Endothelial cell of umbilical vein (primary cell): ENCODE data around the gene ESPNL. TPM values are rescaled to one million over a fixed set of nuclear protein-coding genes. Genes with fewer than 3 reads are reported as not detected.
A peak's percentile ranks its signal among the peaks of the same experiment; 100 is the strongest.

Experiments
- BruUV-seq: library from RNA; stranded (reverse); fragments of 400-500 nt; replicated peaks from 2 replicates; lab custom pipeline; 2021; lab: Mats Ljungman, UMichigan
- CTCF ChIA-PET: fragments of 300-600, 350-600 bp; sonication (Branson Sonifier 250); formaldehyde crosslinking; loops from one replicate; lab custom pipeline; 2021; ENCODE audit warnings: antibody characterized with exemption, inconsistent platforms; lab: Charles Lee
- POLR2A ChIA-PET: fragments of 300-600, 350-600 bp; sonication (Branson Sonifier 250); formaldehyde crosslinking; loops from one replicate; lab custom pipeline; 2021; ENCODE audit warnings: antibody characterized with exemption, inconsistent platforms; lab: Charles Lee
- DNase-seq: peaks from one replicate; pipeline ENCODE4 v3.0.0-alpha.2; 2011; ENCODE audit warnings: low read depth, low spot score
- FAIRE-seq: peaks from 2 replicates; lab custom pipeline; 2011; peaks lifted over from hg19 to GRCh38; lab: Jason Lieb, UNC
- H2AFZ ChIP-seq: 2 replicates; pipeline ENCODE4 v1.6.0; 2012; ENCODE audit warnings: low read depth, low read length, control low read depth, inconsistent platforms
- H3K27ac ChIP-seq: 2 replicates; pipeline ENCODE4 v1.5.1; 2011; ENCODE audit warnings: low read depth, mild to moderate bottlenecking, control low read depth, low read length, moderate library complexity; ENCODE audit not compliant: insufficient read depth
- H3K27me3 ChIP-seq, 2 experiments: 2 replicates each; pipeline versions ENCODE4 v1.6.0 to v1.6.1; 2011; ENCODE audit warnings: low read length in 2 of 2, mixed read lengths in 1 of 2; ENCODE audit not compliant: control insufficient read depth in 2 of 2, insufficient read depth in 2 of 2
- H3K36me3 ChIP-seq, 2 experiments: 2 replicates in 1 of 2; 3 replicates in 1 of 2; pipeline ENCODE4 v1.5.1; 2011; ENCODE audit warnings: low read length in 2 of 2, mild to moderate bottlenecking in 1 of 2, moderate library complexity in 1 of 2; ENCODE audit not compliant: control insufficient read depth in 2 of 2, insufficient read depth in 2 of 2; ENCODE audit errors: extremely low read depth in 1 of 2
- H3K4me1 ChIP-seq: 3 replicates; pipeline ENCODE4 v1.5.1; 2011; ENCODE audit warnings: mild to moderate bottlenecking, low read length; ENCODE audit not compliant: control insufficient read depth, insufficient read depth; ENCODE audit errors: extremely low read depth
- H3K4me2 ChIP-seq: 2 replicates; pipeline ENCODE4 v1.6.1; 2011; ENCODE audit warnings: low read length, control low read depth, mixed read lengths; ENCODE audit not compliant: insufficient read depth
- H3K4me3 ChIP-seq, 3 experiments: fragments of 200-600 bp in 1 of 3; sonication (generic), shearing (Covaris generic) in 1 of 3; replicated peaks in 1 of 3; 2 replicates each; pipeline ENCODE4 v1.5.1; 2011 to 2016; ENCODE audit warnings: control low read depth in 3 of 3, low read length in 3 of 3, mild to moderate bottlenecking in 2 of 3, inconsistent platforms in 1 of 3, low read depth in 1 of 3, moderate library complexity in 1 of 3; ENCODE audit not compliant: insufficient read depth in 1 of 3
- H3K79me2 ChIP-seq: 2 replicates; pipeline ENCODE4 v1.6.0; 2012; ENCODE audit warnings: low read length, inconsistent platforms; ENCODE audit not compliant: control insufficient read depth, insufficient read depth
- H3K9ac ChIP-seq: replicated peaks from 2 replicates; pipeline ENCODE3; 2011; ENCODE audit warnings: low read length, control low read depth; ENCODE audit not compliant: insufficient read depth; ENCODE audit errors: extremely low read depth
- H3K9me1 ChIP-seq: replicated peaks from 3 replicates; pipeline ENCODE4 v1.6.0; 2011; ENCODE audit warnings: mild to moderate bottlenecking, low read length; ENCODE audit not compliant: control insufficient read depth, insufficient read depth; ENCODE audit errors: extremely low read depth
- H3K9me3 ChIP-seq: replicated peaks from 2 replicates; pipeline ENCODE4 v1.5.1; 2012; ENCODE audit warnings: low read length, inconsistent platforms; ENCODE audit not compliant: control insufficient read depth, insufficient read depth
- H4K20me1 ChIP-seq: replicated peaks from 2 replicates; pipeline ENCODE3; 2011; ENCODE audit warnings: mild to moderate bottlenecking, low read length; ENCODE audit not compliant: control insufficient read depth, insufficient read depth; ENCODE audit errors: extremely low read depth
- EZH2 ChIP-seq: IDR thresholded peaks from 2 replicates; pipeline ENCODE4 v1.6.1; 2012; ENCODE audit warnings: borderline replicate concordance, low read depth, mild to moderate bottlenecking, moderate library complexity, low read length, inconsistent platforms; ENCODE audit not compliant: severe bottlenecking
- FOS ChIP-seq: IDR thresholded peaks from 2 replicates; pipeline ENCODE4 v1.6.1; 2011; ENCODE audit warnings: mild to moderate bottlenecking, low read length, moderate library complexity, borderline replicate concordance; ENCODE audit not compliant: insufficient read depth
- GATA2 ChIP-seq: IDR thresholded peaks from 2 replicates; pipeline ENCODE4 v1.7.0; 2011; ENCODE audit warnings: low read depth, mild to moderate bottlenecking, moderate library complexity, mixed read lengths, low read length; ENCODE audit not compliant: insufficient read length, insufficient read depth
- JUN ChIP-seq: IDR thresholded peaks from 2 replicates; pipeline ENCODE4 v1.6.1; 2011; ENCODE audit warnings: borderline replicate concordance, low read depth; ENCODE audit not compliant: insufficient read length, insufficient read depth
- MYC ChIP-seq: IDR thresholded peaks from one replicate; pipeline ENCODE4 v1.6.1; 2011; ENCODE audit warnings: mild to moderate bottlenecking, low read depth, low read length
- POLR2A ChIP-seq: IDR thresholded peaks from 2 replicates; pipeline ENCODE4 v1.6.1; 2012; ENCODE audit warnings: low read depth, mild to moderate bottlenecking, control low read depth, low read length
- POLR2AphosphoS5 ChIP-seq: IDR thresholded peaks from 2 replicates; pipeline ENCODE4 v1.6.1; 2012; ENCODE audit warnings: low read depth, mild to moderate bottlenecking, control low read depth, low read length, moderate library complexity; ENCODE audit not compliant: insufficient read depth
- dilution Hi-C: fragments of 300-500 bp; cut with MboI; formaldehyde crosslinking; loops from one replicate; pipeline ENCODE4 v1.15.0; 2019; ENCODE audit warnings: low sequenced_read_pairs; ENCODE audit not compliant: extremely low pct_ligation_motif_present
- intact Hi-C: fragments of 100-400 bp; cut with micrococcal nuclease; formaldehyde crosslinking; loops from one replicate; pipeline ENCODE4 v1.10.0; 2022
- polyA plus RNA-seq, 4 experiments: library from polyadenylated mRNA; depleted of rRNA in 3 of 4; stranded (reverse) in 3 of 4; unstranded in 1 of 4; fragments of >200 nt; gene quantifications; 2 replicates each; pipeline versions ENCODE4 v1.2.1 to v1.2.3, GENCODE V29; 2011 to 2012; ENCODE audit warnings: missing spikeins in 1 of 4
- total RNA-seq: library from RNA; stranded (reverse); gene quantifications from 2 replicates; pipeline ENCODE4 v1.2.3, GENCODE V29; 2021
- TF ChIP-seq, protein P1 (sequence below), 2 donors: IDR thresholded peaks; 1 replicate in 1 of 2; 2 replicates in 1 of 2; pipeline ENCODE4 v1.5.1; 2011; ENCODE audit warnings: low read length in 2 of 2, mild to moderate bottlenecking in 2 of 2, moderate library complexity in 2 of 2, control low read depth in 1 of 2, inconsistent platforms in 1 of 2, low read depth in 1 of 2; ENCODE audit not compliant: insufficient read depth in 1 of 2; ENCODE audit errors: extremely low read depth in 1 of 2
- TF ChIP-seq, protein P2 (sequence below): IDR thresholded peaks from 2 replicates; pipeline ENCODE4 v1.6.1; 2011; ENCODE audit not compliant: insufficient read depth, insufficient read length

ESPNL gene
- total and polyA plus RNA-seq, 2 donors (not counting 3 experiments of a cell fraction or from before 2014, with no cell fraction given): not detected

DNA sequence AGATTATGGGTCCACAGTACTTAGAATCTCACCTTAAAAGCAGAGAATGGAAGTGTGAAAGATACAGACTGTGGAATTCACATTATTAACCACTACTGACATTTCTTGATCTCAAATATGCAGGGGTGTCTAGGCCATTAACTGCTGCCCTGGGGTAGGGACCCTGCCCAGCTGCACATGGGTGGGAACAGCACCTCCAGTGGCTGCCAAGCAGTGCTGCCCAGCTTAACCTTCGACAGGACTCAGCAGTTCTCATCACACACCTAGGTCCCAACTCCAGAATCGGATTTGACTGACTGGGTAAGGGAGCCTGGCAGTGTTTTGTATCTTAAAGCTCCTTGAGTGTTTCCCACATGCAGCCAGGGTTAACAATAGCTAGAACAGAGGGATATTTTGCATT lies 73.6 kb downstream of the ESPNL start:
- intact Hi-C loops: no loop called here
- Histone ChIP-seq H3K27ac (no peak overlapping the region), H3K4me1 (peaks cover 27% of the 10 kb centered on the region), H3K27me3 (no peaks in the 10 kb centered on the region), H3K4me2 (no peak overlapping the region), H3K4me3 (no peak overlapping the region), H3K9me3 (no peaks in the 10 kb centered on the region), H2AFZ (no peak overlapping the region), H3K9me1 (no peaks in the 10 kb centered on the region), H3K79me2 (no peaks in the 10 kb centered on the region), H3K36me3 (peaks cover 10 to 21% of the 10 kb centered on the region in 2 experiments), H3K9ac (no peak overlapping the region), H4K20me1 (no peaks in the 10 kb centered on the region)
- dilution Hi-C loops: no loop called here
- DNase-seq (no peak), FAIRE-seq (no peak)
- CTCF ChIA-PET: no interaction called here
- POLR2A ChIA-PET: no interaction called here
- TF ChIP-seq, protein P1, sequence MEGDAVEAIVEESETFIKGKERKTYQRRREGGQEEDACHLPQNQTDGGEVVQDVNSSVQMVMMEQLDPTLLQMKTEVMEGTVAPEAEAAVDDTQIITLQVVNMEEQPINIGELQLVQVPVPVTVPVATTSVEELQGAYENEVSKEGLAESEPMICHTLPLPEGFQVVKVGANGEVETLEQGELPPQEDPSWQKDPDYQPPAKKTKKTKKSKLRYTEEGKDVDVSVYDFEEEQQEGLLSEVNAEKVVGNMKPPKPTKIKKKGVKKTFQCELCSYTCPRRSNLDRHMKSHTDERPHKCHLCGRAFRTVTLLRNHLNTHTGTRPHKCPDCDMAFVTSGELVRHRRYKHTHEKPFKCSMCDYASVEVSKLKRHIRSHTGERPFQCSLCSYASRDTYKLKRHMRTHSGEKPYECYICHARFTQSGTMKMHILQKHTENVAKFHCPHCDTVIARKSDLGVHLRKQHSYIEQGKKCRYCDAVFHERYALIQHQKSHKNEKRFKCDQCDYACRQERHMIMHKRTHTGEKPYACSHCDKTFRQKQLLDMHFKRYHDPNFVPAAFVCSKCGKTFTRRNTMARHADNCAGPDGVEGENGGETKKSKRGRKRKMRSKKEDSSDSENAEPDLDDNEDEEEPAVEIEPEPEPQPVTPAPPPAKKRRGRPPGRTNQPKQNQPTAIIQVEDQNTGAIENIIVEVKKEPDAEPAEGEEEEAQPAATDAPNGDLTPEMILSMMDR (IDR thresholded peaks at IDR 0.05; ENCODE audit: extremely low read depth in 1 of 2, insufficient read depth in 1 of 2, low read depth in 1 of 2, low read length in 2 of 2): peak; percentile 16 to 23
- TF ChIP-seq FOS: no peak
- no TSS peak for BruUV-seq

DNA sequence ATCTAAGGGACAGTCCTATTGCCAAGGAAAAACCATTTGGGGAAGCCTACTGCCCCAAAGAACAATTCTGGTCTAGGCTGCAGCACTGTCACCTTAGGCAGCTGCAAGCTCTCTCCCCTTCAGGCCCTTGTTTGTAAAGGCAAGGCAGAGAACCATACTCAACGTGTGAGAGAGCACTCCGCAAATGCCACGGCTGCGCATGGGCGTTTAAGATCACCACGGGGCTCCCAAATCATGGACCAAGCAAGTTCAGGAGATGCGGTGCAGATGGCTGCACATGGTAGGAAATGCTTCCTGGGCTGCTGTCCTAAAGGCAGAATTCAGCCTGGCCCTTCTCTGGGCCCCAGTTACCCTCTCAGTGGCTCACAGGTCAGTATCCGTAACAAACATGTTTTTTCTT lies 74.2 kb downstream of the ESPNL start:
- TF ChIP-seq GATA2 (no peak), JUN (no peak), EZH2 (no peak), FOS (no peak), POLR2A (no peak), MYC (no peak), POLR2AphosphoS5 (no peak)
- TF ChIP-seq, protein P1 (IDR thresholded peaks at IDR 0.05; ENCODE audit: extremely low read depth in 1 of 2, insufficient read depth in 1 of 2, low read depth in 1 of 2, low read length in 2 of 2): no peak
- TF ChIP-seq, protein P2, sequence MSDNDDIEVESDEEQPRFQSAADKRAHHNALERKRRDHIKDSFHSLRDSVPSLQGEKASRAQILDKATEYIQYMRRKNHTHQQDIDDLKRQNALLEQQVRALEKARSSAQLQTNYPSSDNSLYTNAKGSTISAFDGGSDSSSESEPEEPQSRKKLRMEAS: no peak
- no peak for FAIRE-seq

More for the DNA sequence above, 74.2 kb downstream of the ESPNL start:
- no peak overlapping the region for H3K4me3 ChIP-seq
- intact Hi-C loops: no loop called here
- H3K4me2 ChIP-seq: no peak overlapping the region
- no peaks in the 10 kb centered on the region for H4K20me1 ChIP-seq
- H2AFZ ChIP-seq: no peak overlapping the region
- dilution Hi-C loops: no loop called here
- ChIA-PET CTCF (no interaction called here), POLR2A (no interaction called here)
- no peaks in the 10 kb centered on the region for H3K79me2 ChIP-seq
- DNase-seq: no peak
- BruUV-seq: no TSS peak
- H3K36me3 ChIP-seq: peaks cover 10 to 24% of the 10 kb centered on the region in 2 experiments
- no peaks in the 10 kb centered on the region for H3K9me3 ChIP-seq
- H3K27ac ChIP-seq: no peak overlapping the region
- H3K9ac ChIP-seq: no peak overlapping the region
- no peaks in the 10 kb centered on the region for H3K9me1 ChIP-seq
- peaks cover 21% of the 10 kb centered on the region for H3K4me1 ChIP-seq
- no peaks in the 10 kb centered on the region for H3K27me3 ChIP-seq
